Neutrophil (primary cell): ENCODE measurements around the gene CFAP97D2.

Source experiments
- H3K27ac ChIP-seq: fragments of 200-600 bp; sonication (generic); 2 replicates; pipeline ENCODE4 v1.5.1; 2016; ENCODE audit warnings: mild to moderate bottlenecking, moderate library complexity
- H3K27me3 ChIP-seq: fragments of 200-600 bp; sonication (generic); 2 replicates; pipeline ENCODE4 v1.6.0; 2016; ENCODE audit warnings: mild to moderate bottlenecking
- H3K36me3 ChIP-seq: fragments of 200-600 bp; sonication (generic); 2 replicates; pipeline ENCODE4 v1.5.1; 2017
- H3K4me1 ChIP-seq, 2 experiments: fragments of 200-600 bp in 1 of 2; sonication (generic) in 1 of 2; 1 replicate in 1 of 2; 2 replicates in 1 of 2; pipeline versions ENCODE4 v1.5.1 to v1.6.1; 2013 to 2016; ENCODE audit warnings: low read depth in 1 of 2, low read length in 1 of 2, mild to moderate bottlenecking in 1 of 2, moderate library complexity in 1 of 2; ENCODE audit not compliant: control insufficient read depth in 1 of 2, insufficient read depth in 1 of 2
- H3K4me3 ChIP-seq, 2 experiments: fragments of 200-600 bp in 1 of 2; sonication (generic) in 1 of 2; 1 replicate in 1 of 2; 2 replicates in 1 of 2; pipeline ENCODE4 v1.5.1; 2013 to 2016; ENCODE audit warnings: low read depth in 1 of 2, low read length in 1 of 2, mild to moderate bottlenecking in 1 of 2, moderate library complexity in 1 of 2
- H3K9me3 ChIP-seq: fragments of 200-600 bp; sonication (generic); 2 replicates; pipeline ENCODE4 v1.5.1; 2016
- TF ChIP-seq, protein P1 (sequence below): fragments of 200-600 bp; sonication (generic); IDR thresholded peaks from 2 replicates; pipeline ENCODE4 v1.5.1; 2016; ENCODE audit warnings: antibody characterized with exemption

Gene CFAP97D2

DNA sequence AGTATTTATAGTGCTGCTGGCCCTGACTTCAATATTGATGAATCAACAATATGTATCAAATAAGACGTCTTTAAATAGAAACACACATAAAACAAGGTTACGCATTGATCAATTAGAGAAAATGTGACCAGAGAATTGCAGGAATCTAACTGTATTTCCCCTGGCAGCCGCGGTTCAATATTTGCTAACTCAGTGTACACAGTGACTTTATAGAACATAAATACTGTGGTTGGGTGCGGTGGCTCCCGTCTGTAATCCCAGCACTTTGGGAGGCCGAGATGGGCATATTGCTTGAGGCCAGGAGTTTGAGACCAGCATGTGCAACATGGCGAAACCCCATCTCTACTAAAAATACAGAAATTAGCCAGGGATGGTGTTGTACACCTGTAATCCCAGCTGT, 79.5 kb downstream of the CFAP97D2 start:
- H3K4me1 ChIP-seq = no peaks in the 10 kb centered on the region
- TF ChIP-seq, protein P1, sequence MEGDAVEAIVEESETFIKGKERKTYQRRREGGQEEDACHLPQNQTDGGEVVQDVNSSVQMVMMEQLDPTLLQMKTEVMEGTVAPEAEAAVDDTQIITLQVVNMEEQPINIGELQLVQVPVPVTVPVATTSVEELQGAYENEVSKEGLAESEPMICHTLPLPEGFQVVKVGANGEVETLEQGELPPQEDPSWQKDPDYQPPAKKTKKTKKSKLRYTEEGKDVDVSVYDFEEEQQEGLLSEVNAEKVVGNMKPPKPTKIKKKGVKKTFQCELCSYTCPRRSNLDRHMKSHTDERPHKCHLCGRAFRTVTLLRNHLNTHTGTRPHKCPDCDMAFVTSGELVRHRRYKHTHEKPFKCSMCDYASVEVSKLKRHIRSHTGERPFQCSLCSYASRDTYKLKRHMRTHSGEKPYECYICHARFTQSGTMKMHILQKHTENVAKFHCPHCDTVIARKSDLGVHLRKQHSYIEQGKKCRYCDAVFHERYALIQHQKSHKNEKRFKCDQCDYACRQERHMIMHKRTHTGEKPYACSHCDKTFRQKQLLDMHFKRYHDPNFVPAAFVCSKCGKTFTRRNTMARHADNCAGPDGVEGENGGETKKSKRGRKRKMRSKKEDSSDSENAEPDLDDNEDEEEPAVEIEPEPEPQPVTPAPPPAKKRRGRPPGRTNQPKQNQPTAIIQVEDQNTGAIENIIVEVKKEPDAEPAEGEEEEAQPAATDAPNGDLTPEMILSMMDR = no peak
- no peak overlapping the region for H3K27ac ChIP-seq
- no peaks in the 10 kb centered on the region for H3K9me3 ChIP-seq
- no peak overlapping the region for H3K4me3 ChIP-seq
- peaks cover 91% of the 10 kb centered on the region for H3K36me3 ChIP-seq
- H3K27me3 ChIP-seq = no peaks in the 10 kb centered on the region

DNA sequence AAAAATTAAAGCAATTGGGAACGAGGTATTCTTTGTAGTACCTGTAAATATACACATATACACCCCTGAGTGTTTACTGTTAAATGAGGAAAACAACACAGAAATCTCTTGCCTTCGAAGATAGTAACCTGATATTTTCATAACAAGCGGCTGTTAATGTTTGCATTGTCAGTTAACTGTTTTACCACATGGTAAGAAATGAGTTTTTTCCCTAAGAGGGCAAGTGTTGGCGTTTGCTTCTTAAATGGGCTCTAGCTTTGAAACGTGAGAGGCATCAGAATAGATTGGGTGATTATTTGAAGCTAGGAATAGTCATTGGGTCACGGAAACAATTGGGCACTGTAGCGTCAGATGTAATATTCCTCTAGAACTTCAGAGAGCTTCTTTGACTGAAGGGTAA, 80.3 kb downstream of the CFAP97D2 start:
- H3K4me1 ChIP-seq = no peaks in the 10 kb centered on the region
- H3K27ac ChIP-seq = no peak overlapping the region
- H3K4me3 ChIP-seq = no peak overlapping the region
- H3K9me3 ChIP-seq = no peaks in the 10 kb centered on the region
- H3K27me3 ChIP-seq = no peaks in the 10 kb centered on the region
- TF ChIP-seq, protein P1 = no peak
- H3K36me3 ChIP-seq = peaks cover 97% of the 10 kb centered on the region

DNA sequence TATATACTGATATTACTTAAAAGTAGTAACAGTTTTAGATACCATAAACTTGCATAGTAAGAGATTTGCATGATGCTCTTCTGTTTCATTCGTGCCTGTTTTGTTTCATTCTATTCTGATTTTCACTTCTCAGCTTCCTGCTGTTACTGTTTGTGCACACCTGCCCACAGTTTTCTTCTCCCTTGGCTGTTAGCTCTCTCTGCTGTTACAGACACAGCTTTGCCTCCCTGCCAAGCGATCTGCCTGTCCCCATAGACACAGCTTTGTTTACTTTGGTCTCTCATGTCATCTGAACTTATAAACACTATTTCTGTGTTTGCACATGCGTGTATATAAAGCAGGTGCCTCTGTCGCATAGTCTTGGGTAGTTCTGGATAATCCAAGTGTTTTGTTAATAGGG, 80.9 kb downstream of the CFAP97D2 start:
- H3K27me3 ChIP-seq = no peaks in the 10 kb centered on the region
- TF ChIP-seq, protein P1 = no peak
- H3K9me3 ChIP-seq = no peaks in the 10 kb centered on the region
- H3K4me1 ChIP-seq = no peaks in the 10 kb centered on the region
- H3K4me3 ChIP-seq = no peak overlapping the region
- H3K36me3 ChIP-seq = peaks cover 97% of the 10 kb centered on the region
- H3K27ac ChIP-seq = no peak overlapping the region

DNA sequence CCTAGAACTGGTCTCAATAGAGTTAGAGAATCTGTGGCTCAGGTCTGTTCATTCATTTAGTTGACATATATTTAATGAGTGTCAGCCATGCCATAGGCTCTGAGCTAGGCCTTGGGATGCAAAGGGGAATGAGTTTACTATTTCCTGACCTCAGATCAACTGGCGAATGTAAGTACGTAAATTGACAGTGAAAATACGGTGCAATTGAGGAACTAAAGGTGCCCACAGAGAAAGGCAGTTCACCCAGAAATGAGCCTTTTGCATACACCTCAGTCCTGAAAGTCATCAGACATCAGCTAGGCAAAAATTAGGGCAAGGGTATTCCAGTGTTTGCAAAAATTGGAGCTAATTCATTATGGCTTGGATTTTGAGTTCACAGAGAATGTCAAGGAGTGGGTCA, 81.8 kb downstream of the CFAP97D2 start:
- Histone ChIP-seq H3K36me3 (peaks cover 97% of the 10 kb centered on the region), H3K4me1 (no peaks in the 10 kb centered on the region), H3K27me3 (no peaks in the 10 kb centered on the region), H3K9me3 (no peaks in the 10 kb centered on the region), H3K4me3 (no peak overlapping the region), H3K27ac (no peak overlapping the region)
- TF ChIP-seq, protein P1 = no peak

DNA sequence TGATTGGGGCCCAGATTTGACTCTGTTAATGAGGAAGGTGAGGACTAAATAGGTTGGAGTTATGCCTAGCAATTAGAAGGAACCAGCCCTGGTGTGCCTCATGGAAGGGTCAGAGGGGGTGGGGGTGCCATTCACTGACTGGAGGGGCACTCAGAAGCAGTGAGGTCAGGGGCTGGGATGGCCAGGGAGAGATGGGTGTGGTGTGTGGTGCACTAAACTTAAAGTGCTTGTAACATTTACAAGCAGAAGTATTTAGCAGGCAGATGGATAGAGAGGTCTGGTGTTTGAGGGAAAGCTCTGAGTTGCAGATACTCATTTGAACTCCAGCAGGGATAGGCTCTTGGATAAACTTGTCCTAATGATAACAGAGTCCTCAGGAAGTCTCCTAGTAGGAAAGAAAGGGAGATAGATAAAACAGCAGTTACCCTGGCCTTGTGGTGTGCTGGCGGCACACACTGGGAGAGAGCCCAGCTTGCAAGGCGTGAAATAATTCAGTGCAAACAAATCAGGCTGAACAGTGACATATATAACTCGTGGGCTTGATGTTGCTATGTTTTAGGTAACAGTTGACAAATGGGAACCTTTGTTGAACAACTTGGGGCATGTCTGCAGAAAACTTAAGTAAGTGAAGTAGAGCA, 82.4 kb downstream of the CFAP97D2 start:
- Histone ChIP-seq H3K36me3 (peaks cover 97% of the 10 kb centered on the region), H3K4me3 (no peak overlapping the region), H3K27me3 (no peaks in the 10 kb centered on the region), H3K4me1 (no peaks in the 10 kb centered on the region), H3K9me3 (no peaks in the 10 kb centered on the region), H3K27ac (no peak overlapping the region)
- TF ChIP-seq, protein P1 = no peak
